ENCODE measurements around the gene NUDT14. TPM values are rescaled to one million over a fixed set of nuclear protein-coding genes. Genes with fewer than 3 reads are reported as not detected.

Gene NUDT14
- total RNA-seq, 6 experiments from 2014 or later: 9.0 to 27.4 (median 11.4) TPM

DNA sequence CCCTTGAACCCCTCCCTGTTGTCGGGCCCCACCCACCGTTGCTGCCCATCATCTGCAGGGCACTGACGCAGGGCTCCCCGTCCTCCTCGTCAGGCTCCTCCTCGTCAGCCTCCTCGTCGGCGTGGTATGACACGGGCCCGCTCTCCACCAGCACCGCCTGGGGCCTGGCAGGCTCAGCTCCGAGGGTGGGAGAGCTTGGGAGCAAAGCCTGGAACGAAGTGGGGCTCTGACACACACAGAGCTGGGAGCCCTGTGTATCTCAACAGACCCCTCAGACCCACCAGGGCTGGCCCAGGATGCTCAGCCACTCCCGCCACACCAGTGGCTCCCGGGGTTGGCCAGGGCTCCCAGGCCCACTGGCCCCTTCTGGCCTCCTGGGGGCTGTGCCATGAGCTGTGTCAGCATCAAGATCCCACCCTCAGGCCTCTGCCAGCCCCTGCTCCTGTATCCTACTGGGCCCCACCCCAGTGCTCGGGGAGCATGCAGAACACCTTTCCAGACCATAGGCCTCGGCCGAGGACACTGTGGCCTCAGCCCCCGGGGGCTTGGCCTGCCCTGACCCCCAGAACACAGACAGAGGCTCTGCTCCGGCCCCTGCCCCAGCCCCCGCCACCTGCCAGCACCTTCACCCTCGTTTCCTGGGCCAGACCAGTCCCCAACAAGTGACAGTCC is 30.1 kb upstream of the NUDT14 start:
- no peak overlapping the region for H3K4me3 ChIP-seq
- no peaks in the 10 kb centered on the region for H3K27me3 ChIP-seq
- H3K27ac ChIP-seq: no peak overlapping the region
- H3K36me3 ChIP-seq: peaks cover 0 to 8% (median 0%) of the 10 kb centered on the region in 4 donors
- no CpG with 5 or more reads among the region's 23 CpGs for WGBS (ENCODE audit: insufficient coverage, low coverage, low lambda C conversion rate, missing lambda C conversion rate)
- TF ChIP-seq CTCF (IDR thresholded peaks at IDR 0.05): no peak
- TF ChIP-seq POLR2A (IDR thresholded peaks at IDR 0.05): no peak
- intact Hi-C loops (cut with DNase I): loop anchor here in 1 of 2 donors (10.0 kb wide), 1 partner anchor 54 kb away; no protein-coding TSS in a partner anchor
- ATAC-seq (no peak), DNase-seq (no peak)
- H3K4me1 ChIP-seq: no peaks in the 10 kb centered on the region
- H3K9me3 ChIP-seq: no peaks in the 10 kb centered on the region

DNA sequence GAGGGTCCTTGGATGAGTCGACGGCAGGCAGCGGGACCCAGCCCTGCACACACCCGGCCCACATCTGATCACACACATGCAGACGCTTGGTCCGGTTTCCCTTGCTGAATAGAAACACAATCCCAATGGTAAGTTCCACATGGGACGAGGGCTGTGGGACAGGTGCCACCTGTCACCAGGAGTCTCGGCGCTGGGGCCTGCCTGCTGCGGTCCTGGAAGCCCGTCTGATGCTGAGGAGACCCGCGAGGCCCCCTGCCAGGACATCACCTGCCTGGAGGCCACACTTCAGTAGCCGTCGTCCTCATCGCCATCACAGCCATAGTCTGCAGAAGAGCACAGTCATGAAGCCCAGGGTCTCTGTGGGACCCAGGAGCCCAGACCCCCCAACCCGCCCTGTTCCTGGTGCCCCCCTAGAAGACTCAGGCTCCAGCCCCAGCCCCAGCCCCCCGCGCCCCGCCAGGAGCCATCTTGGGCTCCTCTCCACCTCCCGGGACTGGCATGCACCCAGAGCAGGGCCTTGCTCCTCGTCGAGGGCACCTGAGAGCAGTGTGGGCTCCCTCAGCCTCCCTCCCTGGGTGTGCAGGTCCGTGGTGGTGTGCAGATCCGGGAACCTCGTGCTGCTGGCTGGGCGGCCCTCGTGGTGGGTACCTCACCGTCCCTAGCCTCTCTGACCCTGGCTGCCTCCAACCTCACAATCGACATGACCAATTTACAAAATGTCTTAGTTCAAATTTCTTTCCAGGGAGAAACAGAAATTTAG is 29.3 kb upstream of the NUDT14 start:
- Histone ChIP-seq H3K27me3 (no peaks in the 10 kb centered on the region), H3K27ac (no peak overlapping the region), H3K4me1 (peaks cover 0 to 6% (median 2%) of the 10 kb centered on the region in 4 donors), H3K9me3 (no peaks in the 10 kb centered on the region), H3K4me3 (no peak overlapping the region), H3K36me3 (peaks cover 0 to 8% (median 0%) of the 10 kb centered on the region in 4 donors)
- TF ChIP-seq POLR2A (IDR thresholded peaks at IDR 0.05): no peak
- no peak for TF ChIP-seq CTCF (IDR thresholded peaks at IDR 0.05)
- 91% methylated on average over 6 of the region's 30 CpGs for WGBS (ENCODE audit: insufficient coverage, low coverage, low lambda C conversion rate, missing lambda C conversion rate)
- intact Hi-C loops (cut with DNase I): loop anchor here in 1 of 2 donors (10.0 kb wide), 1 partner anchor 54 kb away; no protein-coding TSS in a partner anchor
- DNase-seq (no peak), ATAC-seq (no peak)

- no peaks in the 10 kb centered on the region for H3K27me3 ChIP-seq
- H3K36me3 ChIP-seq: peaks cover 0 to 8% (median 0%) of the 10 kb centered on the region in 4 donors
- no peak overlapping the region for H3K4me3 ChIP-seq
- peaks cover 0 to 13% (median 5%) of the 10 kb centered on the region in 4 donors for H3K4me1 ChIP-seq
- DNase-seq: no peak
- intact Hi-C loops (cut with DNase I): loop anchor here (10.0 kb wide), 2 partner anchors 55 to 75 kb away; no protein-coding TSS in a partner anchor
- TF ChIP-seq CTCF (IDR thresholded peaks at IDR 0.05): no peak
- no peak for TF ChIP-seq POLR2A (IDR thresholded peaks at IDR 0.05)
- H3K27ac ChIP-seq: no peak overlapping the region
- WGBS (ENCODE audit: insufficient coverage, low coverage, low lambda C conversion rate, missing lambda C conversion rate): 100% methylated on average over 4 of the region's 16 CpGs
- ATAC-seq: no peak
- H3K9me3 ChIP-seq: no peaks in the 10 kb centered on the region
These were observed 28.5 kb upstream of the NUDT14 start for GRCh38 chr14:105209646-105210045.

DNA sequence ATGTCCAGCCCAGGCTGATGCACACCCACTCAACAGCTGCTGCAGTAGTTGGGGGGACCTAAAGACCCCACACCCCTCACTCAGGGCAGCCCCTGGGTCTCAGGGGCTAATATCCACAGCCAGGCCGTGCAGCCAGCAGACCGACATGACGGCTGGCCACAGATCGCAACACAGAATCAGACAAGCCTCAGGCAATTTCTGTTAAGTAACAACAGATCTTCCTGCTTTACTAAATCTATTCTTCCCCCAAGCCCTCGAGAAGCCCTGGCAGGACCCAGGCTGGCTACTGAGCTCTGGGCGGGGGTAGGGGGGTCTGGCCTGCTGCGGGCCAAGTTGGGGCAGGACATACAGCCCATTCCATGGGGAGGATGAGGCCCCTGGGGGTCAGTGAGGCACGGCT is 28.0 kb upstream of the NUDT14 start:
- Histone ChIP-seq H3K27me3 (no peaks in the 10 kb centered on the region), H3K4me1 (peaks cover 0 to 16% (median 7%) of the 10 kb centered on the region in 4 donors), H3K27ac (no peak overlapping the region), H3K4me3 (no peak overlapping the region), H3K9me3 (no peaks in the 10 kb centered on the region), H3K36me3 (peaks cover 0 to 8% (median 0%) of the 10 kb centered on the region in 4 donors)
- no peak for TF ChIP-seq CTCF (IDR thresholded peaks at IDR 0.05)
- no peak for TF ChIP-seq POLR2A (IDR thresholded peaks at IDR 0.05)
- WGBS (ENCODE audit: insufficient coverage, low coverage, low lambda C conversion rate, missing lambda C conversion rate): no CpG with 5 or more reads among the region's 8 CpGs
- ATAC-seq (no peak), DNase-seq (no peak)
- intact Hi-C loops (cut with DNase I): loop anchor here in 1 of 2 donors (10.0 kb wide), 1 partner anchor 76 kb away; no protein-coding TSS in a partner anchor
